HG03521 (cell line): ENCODE measurements around the gene C1orf53.
"Not testable (repeated sequence)": the region's sequence is repeated elsewhere in the genome, so short reads cannot be mapped to it uniquely, and the experiment has no call there.

Experiments used
- ATAC-seq: cut with Tn5 transposase; IDR thresholded peaks from one replicate; pipeline ENCODE4 v1.9.1; 2021; ENCODE audit warnings: mild to moderate bottlenecking, moderate library complexity; ENCODE audit not compliant: unreplicated experiment

Gene C1orf53

GRCh38 chr1:197920414-197921117 is 18.1 kb downstream of the C1orf53 start:
- no peak for ATAC-seq

- ATAC-seq = no peak
Observed at GRCh38 chr1:197921235-197922069, 19.0 kb downstream of the C1orf53 start.

GRCh38 chr1:197922070-197922390 is 19.6 kb downstream of the C1orf53 start:
- no peak for ATAC-seq

GRCh38 chr1:197923038-197923437 is 20.6 kb downstream of the C1orf53 start:
- ATAC-seq = no peak

- peak; percentile 70 for ATAC-seq
Observed at GRCh38 chr1:197924516-197925123, 22.2 kb downstream of the C1orf53 start.

- ATAC-seq = no peak
Observed at GRCh38 chr1:197927908-197928665, 25.7 kb downstream of the C1orf53 start.

- no peak for ATAC-seq
Observed at GRCh38 chr1:197928849-197929336, 26.5 kb downstream of the C1orf53 start.

GRCh38 chr1:197933016-197933415 is 30.6 kb downstream of the C1orf53 start:
- ATAC-seq = no peak

GRCh38 chr1:197933647-197934046 is 31.2 kb downstream of the C1orf53 start:
- ATAC-seq = no peak

GRCh38 chr1:197937381-197937780 is 35.0 kb downstream of the C1orf53 start:
- no peak for ATAC-seq

GRCh38 chr1:197937892-197938291 is 35.5 kb downstream of the C1orf53 start:
- ATAC-seq = no peak

GRCh38 chr1:197939159-197939980 is 36.9 kb downstream of the C1orf53 start:
- not testable (repeated sequence) for ATAC-seq

GRCh38 chr1:197942042-197942441 is 39.6 kb downstream of the C1orf53 start:
- no peak for ATAC-seq

- ATAC-seq = no peak
Observed at GRCh38 chr1:197944485-197944884, 42.1 kb downstream of the C1orf53 start.

GRCh38 chr1:197948926-197949899 is 46.8 kb downstream of the C1orf53 start:
- ATAC-seq = no peak

- ATAC-seq = no peak
Observed at GRCh38 chr1:197951089-197951488, 48.7 kb downstream of the C1orf53 start.

- no peak for ATAC-seq
Observed at GRCh38 chr1:197951617-197952175, 49.3 kb downstream of the C1orf53 start.

GRCh38 chr1:197953472-197953871 is 51.0 kb downstream of the C1orf53 start:
- ATAC-seq = not testable (repeated sequence)
